Epithelial cell of prostate (primary cell): ENCODE results near the gene RPN1.
"Not testable (repeated sequence)": the region's sequence is repeated elsewhere in the genome, so short reads cannot be mapped to it uniquely, and the experiment has no call there.

Experiments
- DNase-seq: peaks from one replicate; pipeline ENCODE4 v3.0.0-alpha.2; 2011; ENCODE audit warnings: low read depth, low spot score
- H3K27ac ChIP-seq: fragments of 450-650 bp; 2 replicates; pipeline ENCODE4 v1.5.1; 2017; ENCODE audit warnings: mild to moderate bottlenecking

Gene RPN1

DNA sequence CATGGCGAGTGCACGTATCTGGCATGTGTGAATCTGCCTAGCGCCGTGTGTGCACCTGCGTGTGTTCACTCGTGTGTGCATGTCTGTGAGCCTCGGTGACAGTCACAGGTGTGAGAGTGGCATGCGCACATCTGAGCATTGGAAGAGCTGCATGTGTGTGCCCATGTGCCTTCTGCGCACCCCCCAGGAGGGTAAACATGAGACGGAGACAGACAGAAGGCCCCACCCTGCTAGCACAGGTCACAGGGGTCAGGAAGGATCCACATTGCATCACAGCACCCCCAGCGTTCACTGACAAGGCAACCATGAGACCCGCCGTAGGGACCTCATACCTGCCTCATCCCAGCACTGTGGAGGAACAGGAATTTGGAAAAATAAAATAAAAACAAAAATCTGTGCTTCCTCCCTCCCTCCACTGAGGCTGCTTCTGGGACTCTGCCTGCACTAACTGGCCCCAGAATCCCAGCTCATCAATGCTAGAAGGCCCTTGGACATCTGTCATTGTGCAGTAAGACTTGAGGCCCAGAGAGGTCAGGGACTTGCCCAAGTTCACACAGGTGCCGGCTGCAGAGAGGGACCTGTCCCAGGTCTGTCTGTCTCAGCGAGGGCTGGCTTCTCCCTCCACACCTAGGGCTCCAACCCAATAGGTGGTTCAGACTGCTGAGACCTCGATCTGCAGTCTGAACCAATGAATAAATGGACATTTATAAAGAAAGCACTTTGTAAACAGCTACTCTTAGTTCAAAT lies 37.4 kb downstream of the RPN1 start:
- H3K27ac ChIP-seq: no peak overlapping the region
- DNase-seq: no peak

DNA sequence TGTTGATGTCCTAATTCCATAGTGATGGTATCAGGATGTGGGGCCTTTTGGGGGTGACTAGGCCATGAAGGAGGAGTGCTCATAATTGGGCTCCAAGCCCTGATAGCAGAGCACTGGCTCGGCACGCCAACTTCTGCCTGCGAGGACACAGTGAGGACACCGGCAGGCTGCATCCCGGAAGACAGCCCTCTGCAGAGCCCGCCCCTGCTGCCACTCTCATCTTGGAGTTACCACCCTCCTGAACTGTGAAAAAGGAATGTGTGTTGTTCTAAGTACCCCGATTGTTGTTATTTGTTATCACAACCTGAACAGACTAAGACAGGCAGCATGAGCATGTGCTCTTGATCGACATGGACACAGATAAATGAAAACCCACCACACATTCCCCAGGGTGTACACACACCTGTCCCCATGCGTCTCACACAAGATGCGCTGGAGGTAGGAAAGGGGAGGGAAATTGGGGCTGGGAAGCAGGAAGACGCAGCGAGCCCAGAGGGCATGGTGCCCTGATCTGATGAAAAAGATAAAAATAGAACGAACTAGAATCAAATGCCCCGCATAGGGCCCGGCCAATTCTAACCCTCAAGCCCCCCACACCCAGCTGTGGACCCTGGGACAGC lies 40.1 kb downstream of the RPN1 start:
- DNase-seq: no peak
- H3K27ac ChIP-seq: no peak overlapping the region

DNA sequence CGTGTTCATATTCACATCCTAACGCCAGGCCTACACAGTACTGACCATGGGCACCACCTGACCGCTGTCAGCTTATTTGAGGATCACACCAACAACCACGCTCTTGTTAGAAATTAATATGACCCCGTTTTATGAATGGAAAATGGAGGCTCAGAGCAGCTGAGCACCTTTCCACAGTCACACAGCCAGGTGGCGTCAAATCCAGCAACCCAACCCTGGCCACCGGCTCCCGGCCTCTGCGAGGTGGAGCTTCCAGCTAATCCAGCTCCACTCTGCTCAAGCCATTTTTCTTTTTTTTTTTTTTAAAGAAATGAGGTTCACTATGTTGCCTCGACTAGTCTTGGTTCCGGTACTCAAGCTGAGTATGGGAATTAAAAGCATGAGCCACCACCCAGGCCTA lies 41.3 kb downstream of the RPN1 start:
- DNase-seq: no peak
- H3K27ac ChIP-seq: no peak overlapping the region

DNA sequence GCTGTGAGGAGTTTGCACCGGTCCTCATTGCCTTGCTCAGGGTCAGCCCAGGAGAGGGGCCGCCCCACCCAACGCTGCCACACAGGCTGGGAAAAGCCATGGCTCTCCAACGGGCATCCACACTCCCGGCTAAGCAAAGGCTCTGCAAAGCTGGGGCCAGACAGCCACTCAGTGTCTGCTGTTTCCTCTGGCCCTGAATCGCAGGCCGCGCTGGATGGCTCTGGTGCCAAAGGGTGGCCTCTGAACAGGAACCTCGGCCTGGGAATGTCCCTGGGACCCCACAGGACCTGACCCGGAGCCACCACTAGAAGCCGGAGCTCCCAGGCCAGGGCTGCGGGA lies 42.9 kb downstream of the RPN1 start:
- no peak overlapping the region for H3K27ac ChIP-seq
- no peak for DNase-seq

DNA sequence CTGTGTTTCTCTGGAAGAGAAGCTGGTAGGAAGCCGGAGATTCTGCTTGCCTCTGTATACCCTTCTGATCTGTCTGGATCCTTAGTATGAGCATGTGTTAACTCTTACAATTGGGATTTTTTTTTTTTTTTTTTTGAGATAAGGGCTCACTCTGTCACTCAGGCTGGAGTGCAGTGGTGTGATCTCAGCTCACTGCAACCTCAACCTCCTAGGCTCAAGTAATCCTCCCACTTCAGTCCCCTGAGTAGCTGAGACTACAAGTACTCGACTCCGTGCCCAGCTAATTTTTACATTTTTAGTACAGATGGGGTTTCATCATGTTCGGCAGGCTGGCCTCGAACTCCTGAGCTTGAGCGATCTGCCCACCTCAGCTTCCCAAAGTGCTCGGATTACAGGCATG lies 44.5 kb downstream of the RPN1 start:
- DNase-seq: no peak
- no peak overlapping the region for H3K27ac ChIP-seq

DNA sequence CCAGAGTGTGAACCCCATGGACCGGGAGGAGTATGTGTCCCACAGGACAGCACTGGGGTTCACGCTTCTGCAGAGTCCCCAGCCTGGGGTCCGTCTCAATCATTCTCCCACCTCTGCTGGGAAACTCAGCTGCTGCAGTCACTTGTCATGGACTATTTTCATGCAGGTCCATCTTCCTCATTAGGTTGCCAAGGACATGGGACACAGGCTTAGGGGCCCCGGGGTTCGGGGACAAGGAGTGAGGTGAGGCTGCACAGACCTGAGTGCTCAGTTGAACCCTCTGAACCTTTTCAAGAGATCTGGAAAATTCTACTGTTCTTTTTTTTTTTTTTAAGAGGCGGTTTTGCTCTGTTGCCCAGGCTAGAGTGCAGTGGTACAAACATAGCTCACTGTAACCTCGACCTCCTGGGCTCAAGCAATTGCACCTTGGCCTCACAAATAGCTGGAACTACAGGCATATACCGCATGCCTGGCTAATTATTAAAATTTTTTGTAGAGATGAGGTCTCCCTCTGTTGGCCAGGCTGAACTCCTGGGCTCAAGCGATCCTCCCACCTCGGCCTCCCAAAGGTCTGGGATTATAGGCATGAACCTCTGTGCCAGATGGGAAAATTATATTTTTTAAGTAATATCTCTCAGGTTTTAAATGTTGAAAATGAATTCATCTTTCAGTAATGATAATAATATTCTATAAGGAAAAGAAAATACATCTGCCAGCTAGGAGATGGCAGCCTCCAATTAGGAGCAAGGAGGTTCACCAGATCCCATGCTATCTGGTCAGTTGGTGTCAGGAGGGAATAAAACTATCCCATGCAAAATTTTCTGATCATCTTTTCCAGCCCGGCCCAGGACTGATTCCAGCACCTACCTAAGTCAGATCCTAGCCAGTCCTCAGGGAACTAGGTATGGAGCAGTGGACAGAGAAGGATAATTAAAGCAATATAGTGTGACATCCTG lies 45.2 kb downstream of the RPN1 start:
- DNase-seq: no peak
- no peak overlapping the region for H3K27ac ChIP-seq

DNA sequence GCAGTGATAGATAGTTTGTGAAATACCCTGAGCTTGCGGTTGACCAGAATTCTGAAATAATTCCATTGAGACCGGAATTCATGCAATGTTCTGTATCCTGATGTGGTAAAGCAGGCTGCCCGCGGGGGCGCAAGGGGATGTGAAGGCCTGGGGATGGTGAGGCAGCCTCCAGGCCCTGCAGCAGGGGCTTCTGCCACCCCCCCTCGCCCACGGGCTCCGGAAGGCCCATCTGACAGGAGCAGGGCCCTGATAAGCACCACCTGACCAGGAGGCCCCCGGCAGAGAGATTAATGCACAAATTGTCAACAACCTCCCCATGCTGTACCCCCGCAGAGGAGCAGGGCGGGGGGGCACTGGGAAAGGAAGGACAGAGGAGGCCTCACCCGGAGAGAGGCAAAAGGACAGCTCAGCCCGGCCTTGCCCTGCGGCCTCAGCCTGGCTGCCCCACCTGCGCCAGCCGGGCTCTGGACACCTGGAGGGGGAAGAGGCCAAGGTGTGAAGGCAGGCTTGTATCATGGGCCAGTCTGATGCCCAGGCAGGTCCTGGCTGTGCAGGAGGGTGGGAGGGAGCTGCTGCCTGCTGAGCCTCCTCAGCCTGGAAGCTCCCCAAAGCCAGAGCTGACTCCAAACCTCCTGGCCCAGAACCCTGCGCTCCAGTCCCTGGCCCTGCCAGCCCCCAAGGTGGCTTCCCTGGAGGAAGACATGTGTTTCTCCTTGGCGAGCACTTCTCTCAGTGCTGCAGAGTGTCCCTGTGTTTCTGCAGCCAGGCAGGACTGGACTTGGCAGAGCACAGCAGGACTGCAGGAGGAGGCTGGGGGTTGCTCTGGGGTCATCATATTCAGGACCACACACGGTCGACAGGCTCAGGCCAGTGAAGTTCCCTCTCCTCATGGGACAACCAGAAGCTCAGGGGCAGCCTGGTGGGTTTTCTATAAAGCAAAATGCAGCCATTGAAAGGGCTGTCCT lies 46.5 kb downstream of the RPN1 start:
- H3K27ac ChIP-seq: no peak overlapping the region
- no peak for DNase-seq

DNA sequence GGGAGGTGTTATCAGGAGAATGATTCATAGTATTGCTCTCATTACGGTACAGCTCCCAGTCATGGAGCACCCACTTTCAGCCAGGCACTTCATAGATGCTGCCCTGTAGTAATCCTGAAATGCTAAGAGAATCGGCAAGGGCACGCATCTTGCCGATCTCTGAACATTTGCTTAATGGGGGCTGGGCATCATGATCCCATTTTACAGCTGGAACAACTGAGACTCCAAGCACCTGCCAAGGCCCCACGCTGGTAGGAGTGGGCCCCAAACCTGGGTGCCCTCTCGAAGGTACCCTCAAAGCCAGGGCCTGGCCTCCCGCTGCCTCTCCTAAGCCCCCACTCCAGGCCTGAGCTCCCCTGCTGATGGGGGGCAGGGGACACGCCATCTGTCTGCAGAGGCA lies 47.3 kb downstream of the RPN1 start:
- no peak overlapping the region for H3K27ac ChIP-seq

DNA sequence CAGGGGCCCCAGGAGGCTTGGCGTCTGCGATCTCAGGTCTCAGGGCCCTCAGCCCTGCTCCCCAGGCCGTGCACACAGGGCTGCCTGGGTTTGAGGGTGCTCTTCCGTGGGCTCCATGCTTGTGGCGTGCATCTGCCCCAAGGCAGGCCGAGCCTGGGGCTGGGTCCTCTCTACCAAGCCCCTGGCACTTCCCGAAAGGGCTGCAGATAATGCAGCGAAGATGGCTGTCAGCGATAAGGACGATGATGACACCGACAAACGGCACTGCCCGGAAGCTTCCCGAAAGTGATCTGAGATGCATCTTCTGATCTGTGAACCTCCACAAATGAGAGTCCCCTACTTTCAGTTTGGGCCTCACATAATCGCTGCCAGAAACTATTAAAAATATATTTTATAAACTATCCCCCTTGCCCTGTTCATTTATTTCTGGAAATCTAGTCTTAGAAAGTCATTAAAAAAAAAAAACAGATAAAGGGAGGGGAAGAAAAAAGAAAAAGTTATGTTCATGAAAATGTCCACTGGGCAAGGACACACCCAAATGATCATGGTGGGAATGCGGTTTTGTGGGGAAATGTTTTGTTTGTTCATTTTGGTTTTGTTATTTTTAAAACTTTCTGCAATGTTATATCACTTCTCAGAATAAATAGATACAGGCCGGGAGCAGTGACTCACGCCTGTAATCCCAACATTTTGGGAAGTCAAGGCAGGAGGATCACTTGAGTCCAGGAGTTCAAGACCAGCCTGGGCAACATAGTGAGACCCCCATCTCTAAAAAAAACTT lies 51.5 kb downstream of the RPN1 start:
- no peak overlapping the region for H3K27ac ChIP-seq
- no peak for DNase-seq

More for the DNA sequence above, 47.3 kb downstream of the RPN1 start:
- DNase-seq: no peak

DNA sequence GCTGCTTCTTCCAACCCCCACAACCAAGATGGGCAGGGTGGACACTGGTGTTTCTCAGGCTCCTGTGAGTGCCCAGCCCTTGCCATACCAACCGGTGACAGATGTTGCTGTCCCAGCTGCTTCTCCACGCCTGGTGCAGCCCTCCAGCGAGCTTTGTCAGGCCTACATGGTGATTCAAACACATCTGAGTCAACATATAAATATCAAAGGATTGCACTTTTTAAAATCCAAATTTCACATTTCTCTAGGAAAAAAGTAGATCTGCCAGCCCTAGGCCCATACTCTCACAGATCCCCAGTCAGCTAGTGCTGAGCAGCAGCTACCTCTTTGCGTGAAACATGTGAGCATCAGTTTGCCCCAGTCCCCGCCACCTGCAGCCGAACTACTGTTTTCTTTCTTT lies 52.7 kb downstream of the RPN1 start:
- no peak overlapping the region for H3K27ac ChIP-seq
- DNase-seq: no peak

DNA sequence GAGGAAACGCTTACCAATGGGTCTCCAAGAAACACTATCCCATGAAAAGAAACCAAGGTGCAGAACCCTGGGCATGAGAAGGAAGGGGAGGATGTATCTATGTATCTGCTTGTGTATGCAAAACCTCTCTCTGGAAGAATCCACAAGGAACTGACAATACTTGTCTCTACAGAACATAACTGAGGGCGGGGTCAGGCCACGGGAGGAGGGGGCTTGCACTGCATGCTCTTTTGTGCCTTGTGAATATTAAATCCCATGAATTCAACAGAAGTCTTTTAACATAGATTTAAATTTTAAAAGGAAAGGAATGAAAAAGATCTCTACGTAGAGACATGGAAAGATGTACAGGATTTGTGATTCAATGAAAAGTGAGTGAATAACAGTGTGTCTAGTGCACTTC lies 57.8 kb downstream of the RPN1 start:
- no peak for DNase-seq
- no peak overlapping the region for H3K27ac ChIP-seq

DNA sequence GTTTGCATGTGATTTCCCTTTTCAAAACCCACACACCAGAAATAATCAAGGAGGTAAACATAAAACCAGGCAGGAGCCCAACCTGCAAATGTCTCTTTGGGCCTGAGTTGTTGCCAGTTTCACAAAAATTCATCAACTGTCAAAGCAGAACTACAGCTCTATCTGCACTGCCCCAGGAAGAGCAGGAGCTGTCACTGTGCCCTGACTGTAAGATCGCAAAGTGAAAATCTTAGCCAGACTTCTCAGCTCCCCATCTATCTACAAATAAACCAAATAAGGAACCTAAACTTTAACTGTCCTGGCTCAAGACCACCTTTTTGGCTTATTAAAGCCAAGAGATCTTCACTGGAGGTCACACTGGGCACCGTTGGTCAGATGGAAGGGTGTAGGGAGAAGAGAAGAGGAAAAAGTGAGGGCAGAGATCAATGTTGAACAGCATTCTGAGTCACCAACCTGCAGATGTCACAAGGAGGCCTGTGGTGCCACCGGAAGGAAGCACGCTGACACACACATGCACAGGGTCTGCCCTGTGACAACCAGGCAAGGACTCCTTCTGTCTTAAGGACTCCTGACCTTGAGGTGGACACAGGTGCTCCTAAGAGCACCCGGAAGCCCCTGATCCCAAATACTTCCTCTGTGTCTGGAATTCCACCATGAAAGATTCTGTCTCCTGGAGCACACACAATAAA lies 58.7 kb downstream of the RPN1 start:
- H3K27ac ChIP-seq: no peak overlapping the region
- no peak for DNase-seq

DNA sequence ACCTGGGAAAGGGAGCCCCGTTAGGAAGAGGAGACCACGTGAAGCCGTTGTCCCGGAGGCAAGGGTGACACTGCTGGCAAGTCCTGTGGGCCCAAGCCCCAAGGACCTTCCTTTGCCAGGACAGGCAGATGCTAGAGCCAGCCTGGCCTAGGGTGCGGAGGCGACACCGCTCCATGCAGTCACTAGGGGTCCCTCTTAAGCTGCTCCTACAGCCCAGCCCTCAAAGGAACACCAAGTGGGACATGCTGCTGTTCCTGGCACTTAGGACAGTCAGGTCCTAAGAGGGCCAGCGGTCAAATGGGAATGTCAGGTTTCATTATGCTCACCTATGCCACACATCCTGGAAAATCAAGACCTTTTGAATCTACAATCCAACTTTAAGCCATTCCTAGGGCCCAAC lies 59.7 kb downstream of the RPN1 start:
- DNase-seq: no peak

DNA sequence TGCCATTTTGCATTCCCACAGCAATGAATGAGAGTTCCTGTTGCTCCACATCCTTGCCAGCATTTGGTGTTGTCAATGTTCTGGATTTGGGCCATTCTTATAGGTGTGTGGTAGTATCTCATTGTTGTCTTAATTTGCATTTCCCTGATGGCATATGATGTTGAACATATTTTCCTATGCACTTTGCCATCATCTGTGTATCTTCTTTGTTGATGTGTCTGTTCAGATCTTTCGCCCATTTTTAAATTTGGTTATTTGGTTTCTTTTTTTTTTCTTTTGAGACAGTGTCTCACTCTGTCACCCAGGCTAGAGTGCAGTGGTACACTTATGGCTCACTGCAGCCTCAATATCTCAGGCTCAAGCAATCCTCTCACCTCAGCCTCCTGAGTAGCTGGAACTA lies 60.6 kb downstream of the RPN1 start:
- not testable (repeated sequence) for DNase-seq, H3K27ac ChIP-seq

More for the DNA sequence above, 59.7 kb downstream of the RPN1 start:
- H3K27ac ChIP-seq: no peak overlapping the region

DNA sequence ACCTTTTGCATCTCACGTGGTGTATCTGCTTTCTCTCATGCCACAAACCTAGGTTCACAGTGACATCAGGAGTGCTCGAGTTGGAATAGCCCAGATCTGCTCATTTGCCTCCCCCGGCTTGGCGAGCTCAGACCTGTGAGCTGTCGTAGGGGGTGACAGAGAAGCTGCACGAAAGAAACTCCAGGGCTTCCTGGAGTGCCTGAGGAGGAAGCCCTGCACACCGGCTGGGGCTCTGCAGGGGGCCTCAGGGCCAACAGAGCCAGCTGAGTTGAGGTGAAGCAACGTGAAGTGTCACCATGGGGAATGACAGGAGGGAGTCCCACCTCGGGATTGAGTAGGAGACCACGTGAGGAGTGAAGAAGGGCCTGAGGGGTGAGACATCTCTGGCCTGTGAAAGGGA lies 62.5 kb downstream of the RPN1 start:
- no peak for DNase-seq
- no peak overlapping the region for H3K27ac ChIP-seq

DNA sequence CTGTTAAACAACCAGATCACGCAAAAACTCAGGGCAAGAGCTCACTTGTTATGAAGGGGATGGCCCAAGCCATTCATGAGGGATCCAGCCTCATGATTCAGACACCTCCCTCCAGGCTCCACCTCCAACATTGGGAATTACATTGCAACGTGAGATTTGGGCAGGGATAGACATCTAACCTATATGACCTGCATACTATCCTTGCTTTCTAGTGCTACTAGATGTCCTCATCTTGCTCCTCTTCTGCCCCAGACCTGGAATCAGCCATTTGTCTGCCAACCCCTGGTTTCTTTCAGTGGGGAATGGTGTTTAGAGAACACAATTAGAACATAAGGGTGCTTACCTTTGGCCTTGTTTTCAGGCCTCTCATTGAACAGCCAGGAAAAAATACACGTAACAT lies 63.2 kb downstream of the RPN1 start:
- no peak for DNase-seq
- no peak overlapping the region for H3K27ac ChIP-seq

DNA sequence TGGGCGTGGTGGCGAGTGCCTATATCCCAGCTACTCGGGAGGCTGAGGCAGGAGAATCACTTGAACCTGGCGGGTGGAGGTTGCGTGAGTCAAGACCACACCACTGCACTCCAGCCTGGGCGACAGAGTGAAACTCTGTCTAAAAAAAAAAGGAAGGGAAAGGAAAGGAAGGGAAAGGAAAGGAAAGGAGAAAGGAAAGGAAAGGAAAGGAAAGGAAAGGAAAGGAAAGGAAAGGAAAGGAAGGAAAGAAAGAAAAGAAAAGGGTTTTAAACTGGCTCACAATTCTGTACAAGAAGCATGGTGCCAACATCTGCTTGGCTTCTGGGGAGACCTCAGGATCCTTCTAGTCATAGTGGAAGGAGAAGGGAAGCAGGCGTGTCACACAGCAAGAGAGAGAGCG lies 63.7 kb downstream of the RPN1 start:
- H3K27ac ChIP-seq: not testable (repeated sequence)

DNA sequence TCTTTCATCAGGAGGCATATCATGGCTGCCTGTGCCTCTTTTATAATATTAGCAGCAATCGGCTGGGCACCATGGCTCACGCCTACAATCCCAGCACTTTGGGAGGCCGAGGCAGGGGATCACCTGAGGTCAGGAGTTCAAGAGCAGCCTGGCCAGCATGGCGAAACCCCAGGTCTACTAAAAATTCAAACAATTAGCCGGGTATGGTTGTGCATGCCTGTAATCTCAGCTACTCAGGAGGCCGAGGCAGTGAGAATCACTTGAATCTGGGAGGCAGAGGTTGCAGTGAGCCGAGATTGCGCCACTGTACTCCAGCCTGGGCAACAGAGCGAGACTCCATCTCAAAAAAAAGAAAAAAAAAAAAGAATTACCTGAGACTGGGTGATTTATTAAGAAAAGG lies 64.2 kb downstream of the RPN1 start:
- peak overlapping the region; percentile 48 for H3K27ac ChIP-seq
- not testable (repeated sequence) for DNase-seq

More for the DNA sequence above, 63.7 kb downstream of the RPN1 start:
- not testable (repeated sequence) for DNase-seq

DNA sequence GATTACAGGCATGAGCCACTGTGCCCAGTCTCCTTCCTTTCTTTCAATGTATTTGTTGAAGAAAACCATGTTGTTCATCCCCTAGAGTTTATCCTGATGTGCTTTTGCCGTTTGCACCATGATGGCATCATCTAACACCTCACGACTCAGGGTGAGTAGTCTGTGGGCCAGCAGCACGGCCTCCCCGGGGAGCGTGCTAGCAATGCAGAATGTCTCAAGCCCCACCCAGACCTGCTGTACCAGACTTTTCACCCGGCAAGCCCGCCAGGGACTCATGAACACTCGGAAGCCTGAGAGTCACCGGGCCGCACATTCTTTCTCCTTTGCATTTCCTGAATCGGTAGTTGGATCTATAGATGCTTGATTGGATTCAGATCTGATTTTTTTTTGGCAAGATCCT lies 64.6 kb downstream of the RPN1 start:
- H3K27ac ChIP-seq: peak overlapping the region; percentile 48
- DNase-seq: peak; percentile 16
